Measurements from ENCODE around the gene RAET1G. TPM values are rescaled to one million over a fixed set of nuclear protein-coding genes. Genes with fewer than 3 reads are reported as not detected.
A peak's percentile ranks its signal among the peaks of the same experiment; 100 is the strongest.

Gene RAET1G
- total RNA-seq, 1 donor from 2014 or later = 0.73 TPM

GRCh38 chr6:149905371-149905910, 17.5 kb downstream of the RAET1G start:
- peaks cover 6% of the 10 kb centered on the region for H3K9me3 Mint-ChIP-seq (ENCODE audit: unreplicated experiment)
- H3K36me3 Mint-ChIP-seq (ENCODE audit: unreplicated experiment) = peaks cover 2% of the 10 kb centered on the region
- H3K4me3 Mint-ChIP-seq (ENCODE audit: unreplicated experiment) = no peak overlapping the region
- H3K27ac Mint-ChIP-seq (ENCODE audit: unreplicated experiment) = no peak overlapping the region
- H3K27me3 Mint-ChIP-seq (ENCODE audit: unreplicated experiment) = peaks cover 10% of the 10 kb centered on the region
- TF ChIP-seq CTCF (IDR thresholded peaks at IDR 0.05) = no peak
- no peaks in the 10 kb centered on the region for H3K4me1 Mint-ChIP-seq (ENCODE audit: unreplicated experiment)
- DNase-seq (ENCODE audit: extremely low spot score, unreplicated experiment) = peak; percentile 66

- Mint-ChIP-seq H3K27me3 (ENCODE audit: unreplicated experiment) (peaks cover 10% of the 10 kb centered on the region), H3K27ac (ENCODE audit: unreplicated experiment) (no peak overlapping the region), H3K4me3 (ENCODE audit: unreplicated experiment) (no peak overlapping the region), H3K36me3 (ENCODE audit: unreplicated experiment) (peaks cover 2% of the 10 kb centered on the region), H3K9me3 (ENCODE audit: unreplicated experiment) (peaks cover 6% of the 10 kb centered on the region), H3K4me1 (ENCODE audit: unreplicated experiment) (no peaks in the 10 kb centered on the region)
- peak; percentile 78 for DNase-seq (ENCODE audit: extremely low spot score, unreplicated experiment)
- TF ChIP-seq CTCF (IDR thresholded peaks at IDR 0.05) = no peak
Measured at GRCh38 chr6:149904661-149905370, 18.1 kb downstream of the RAET1G start.

- peak; percentile 75 for DNase-seq (ENCODE audit: extremely low spot score, unreplicated experiment)
- peaks cover 2% of the 10 kb centered on the region for H3K36me3 Mint-ChIP-seq (ENCODE audit: unreplicated experiment)
- peaks cover 6% of the 10 kb centered on the region for H3K9me3 Mint-ChIP-seq (ENCODE audit: unreplicated experiment)
- H3K27me3 Mint-ChIP-seq (ENCODE audit: unreplicated experiment) = peaks cover 10% of the 10 kb centered on the region
- no peaks in the 10 kb centered on the region for H3K4me1 Mint-ChIP-seq (ENCODE audit: unreplicated experiment)
- no peak overlapping the region for H3K4me3 Mint-ChIP-seq (ENCODE audit: unreplicated experiment)
- TF ChIP-seq CTCF (IDR thresholded peaks at IDR 0.05) = no peak
- H3K27ac Mint-ChIP-seq (ENCODE audit: unreplicated experiment) = no peak overlapping the region
Measured at GRCh38 chr6:149903938-149904611, 18.8 kb downstream of the RAET1G start.

GRCh38 chr6:149901444-149902140, 21.3 kb downstream of the RAET1G start:
- no peak overlapping the region for H3K4me3 Mint-ChIP-seq (ENCODE audit: unreplicated experiment)
- DNase-seq (ENCODE audit: extremely low spot score, unreplicated experiment) = no peak
- no peak for TF ChIP-seq CTCF (IDR thresholded peaks at IDR 0.05)
- H3K27me3 Mint-ChIP-seq (ENCODE audit: unreplicated experiment) = peaks cover 10% of the 10 kb centered on the region
- H3K27ac Mint-ChIP-seq (ENCODE audit: unreplicated experiment) = no peak overlapping the region
- peaks cover 18% of the 10 kb centered on the region for H3K4me1 Mint-ChIP-seq (ENCODE audit: unreplicated experiment)
- no peaks in the 10 kb centered on the region for H3K9me3 Mint-ChIP-seq (ENCODE audit: unreplicated experiment)
- no peaks in the 10 kb centered on the region for H3K36me3 Mint-ChIP-seq (ENCODE audit: unreplicated experiment)
